Omental fat pad (tissue), 4 donors: ENCODE results near the gene BLACAT1. TPM values are rescaled to one million over a fixed set of nuclear protein-coding genes. Genes with fewer than 3 reads are reported as not detected.

Experiments
- ATAC-seq: fragments of 150-250 bp; one replicate; pipeline ENCODE4 v1.9.1; 2016; ENCODE audit warnings: mild to moderate bottlenecking, moderate library complexity; ENCODE audit not compliant: low FRiP score
- DNase-seq: peaks from one replicate; pipeline ENCODE4 v3.0.0-alpha.2; 2019; ENCODE audit warnings: low spot score
- CTCF ChIP-seq, 3 donors: fragments of 450-650 bp; IDR thresholded peaks; one replicate each; pipeline ENCODE4 v1.5.1; 2016 to 2017; ENCODE audit warnings: antibody characterized with exemption in 3 of 3, mild to moderate bottlenecking in 3 of 3, moderate library complexity in 2 of 3
- total RNA-seq, 4 donors: library from RNA; depleted of rRNA; stranded (reverse); fragments of >200 nt; gene quantifications; one replicate each; pipeline ENCODE4 v1.1.0, GENCODE V29; 2016

BLACAT1 gene
- total RNA-seq, 4 donors from 2014 or later: 0.36 to 0.65 TPM; not detected in 2

GRCh38 chr1:205450448-205450847, 5.4 kb downstream of the BLACAT1 start:
- no peak for ATAC-seq
- no peak for DNase-seq
- TF ChIP-seq CTCF (IDR thresholded peaks at IDR 0.05): no peak

- peak; percentile 82 for ATAC-seq
- no peak for DNase-seq
- no peak for TF ChIP-seq CTCF (IDR thresholded peaks at IDR 0.05)
Observed at GRCh38 chr1:205449750-205450443, 5.9 kb downstream of the BLACAT1 start.

DNA sequence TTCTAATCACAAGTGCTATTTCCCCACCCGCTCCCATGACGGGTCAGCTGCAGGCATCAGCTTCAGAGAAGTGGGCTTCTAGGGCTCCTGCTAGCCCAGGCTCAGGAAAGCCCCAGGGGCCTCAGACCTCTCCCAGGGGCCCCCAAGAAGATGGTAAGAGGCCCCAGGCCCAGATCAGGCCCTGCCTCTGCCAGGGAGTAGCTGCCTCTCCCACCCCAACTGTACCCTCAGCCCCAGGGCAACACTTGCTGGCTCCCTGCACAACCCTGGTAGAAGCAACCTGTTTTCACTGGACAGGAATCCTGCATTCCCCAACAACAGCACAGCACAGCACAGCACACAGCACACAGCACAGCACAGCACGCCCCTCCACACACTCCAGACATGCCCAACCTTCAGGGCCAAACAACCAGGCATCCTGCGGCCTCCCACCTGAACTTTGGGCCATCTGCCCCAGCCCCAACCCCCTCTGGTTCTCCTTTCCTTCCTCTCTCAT, 6.5 kb downstream of the BLACAT1 start:
- no peak for DNase-seq
- no peak for ATAC-seq
- no peak for TF ChIP-seq CTCF (IDR thresholded peaks at IDR 0.05)

DNA sequence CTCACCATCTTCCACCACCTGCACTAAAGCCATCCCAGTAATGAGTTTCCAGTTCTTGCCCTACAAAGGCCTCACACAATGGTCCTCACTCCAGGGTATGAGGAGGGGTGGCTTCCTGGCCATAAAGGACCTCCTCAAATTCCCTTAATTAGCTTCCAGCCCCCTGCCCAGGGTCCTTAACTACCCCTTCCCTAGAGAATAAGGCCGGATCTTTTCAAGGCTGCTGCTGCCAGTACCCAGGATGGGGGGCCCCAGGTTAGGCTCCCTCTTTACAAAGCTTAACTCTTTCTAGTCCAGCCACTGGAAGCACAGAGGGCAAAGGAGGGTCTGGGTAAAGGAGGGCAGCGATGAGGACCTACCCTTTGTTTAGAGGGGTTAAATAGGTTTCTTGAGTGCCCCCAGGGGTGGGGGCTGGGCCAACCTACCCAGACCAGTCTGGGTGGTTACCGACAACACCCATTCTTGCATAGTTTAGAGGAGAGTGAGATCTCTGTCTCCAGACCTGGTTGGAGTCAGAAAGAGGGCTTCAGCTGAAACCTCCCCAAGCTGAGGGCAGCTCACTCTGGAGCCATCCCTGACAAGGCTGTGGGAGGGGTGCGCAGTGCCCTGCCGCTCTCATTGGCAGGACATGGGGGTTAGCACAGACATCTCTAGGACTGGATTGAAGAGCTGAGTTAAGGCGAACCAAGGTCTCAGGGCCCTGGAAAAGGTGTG, 7.1 kb downstream of the BLACAT1 start:
- ATAC-seq (no peak), DNase-seq (no peak)
- no peak for TF ChIP-seq CTCF (IDR thresholded peaks at IDR 0.05)

- TF ChIP-seq CTCF (IDR thresholded peaks at IDR 0.05): no peak
- no peak for DNase-seq
- no peak for ATAC-seq
Observed at GRCh38 chr1:205447457-205448341, 8.1 kb downstream of the BLACAT1 start.

- DNase-seq: no peak
- TF ChIP-seq CTCF (IDR thresholded peaks at IDR 0.05): no peak
- ATAC-seq: no peak
Observed at GRCh38 chr1:205446828-205447227, 9.0 kb downstream of the BLACAT1 start.
